Subcutaneous abdominal adipose tissue (tissue), 5 donors: ENCODE measurements around the gene SNPH.

Experiments used
- H3K27ac ChIP-seq: one replicate; pipeline ENCODE4 v1.7.0; 2013; ENCODE audit warnings: low read depth, mild to moderate bottlenecking, inconsistent platforms, low read length, moderate library complexity
- H3K27me3 ChIP-seq, 5 donors: one replicate each; pipeline ENCODE4 v1.7.0; 2013; ENCODE audit warnings: low read length in 5 of 5, inconsistent platforms in 1 of 5; ENCODE audit not compliant: control insufficient read depth in 5 of 5, insufficient read depth in 4 of 5
- H3K36me3 ChIP-seq, 5 donors: one replicate each; pipeline ENCODE4 v1.7.0; 2013; ENCODE audit warnings: low read length in 5 of 5; ENCODE audit not compliant: control insufficient read depth in 5 of 5, insufficient read depth in 5 of 5
- H3K4me1 ChIP-seq, 5 donors: one replicate each; pipeline ENCODE4 v1.7.0; 2013; ENCODE audit warnings: low read length in 5 of 5, mild to moderate bottlenecking in 3 of 5, moderate library complexity in 1 of 5; ENCODE audit not compliant: control insufficient read depth in 5 of 5, insufficient read depth in 5 of 5
- H3K4me3 ChIP-seq, 5 donors: one replicate each; pipeline ENCODE4 v1.7.0; 2013; ENCODE audit warnings: low read length in 5 of 5, low read depth in 1 of 5
- H3K9ac ChIP-seq, 5 donors: one replicate each; pipeline ENCODE4 v1.7.0; 2013; ENCODE audit warnings: low read length in 5 of 5, mild to moderate bottlenecking in 4 of 5, moderate library complexity in 3 of 5
- H3K9me3 ChIP-seq, 5 donors: one replicate each; pipeline ENCODE4 v1.7.0; 2013; ENCODE audit warnings: low read length in 5 of 5; ENCODE audit not compliant: control insufficient read depth in 5 of 5
- donor health status: healthy.
- donor health status: healthy.
- donor health status: healthy.
- donor health status: healthy.
- donor health status: healthy.

Gene SNPH

GRCh38 chr20:1328680-1329330 lies 62.7 kb downstream of the SNPH start, which contains the start of gene SDCBP2:
Gene SDCBP2 (minus strand): TSS chr20:1329139. CDS start chr20:1320416, 8,723 bp downstream.
- H3K36me3 ChIP-seq = peaks cover 0 to 7% (median 3%) of the 10 kb centered on the region in 5 donors
- peak within 1 kb of the TSS in 1 of 5 donors; percentile 6 for H3K4me3 ChIP-seq
- H3K27me3 ChIP-seq = peaks cover 0 to 3% (median 0%) of the 10 kb centered on the region in 5 donors
- H3K9ac ChIP-seq = peak within 1 kb of the TSS; percentile 60 to 99 (median 68)
- no peaks in the 10 kb centered on the region for H3K9me3 ChIP-seq
- H3K4me1 ChIP-seq = peaks cover 34 to 87% (median 64%) of the 10 kb centered on the region in 5 donors
- H3K27ac ChIP-seq = peak within 1 kb of the TSS; percentile 100

- H3K27me3 ChIP-seq = peaks cover 0 to 3% (median 0%) of the 10 kb centered on the region in 5 donors
- H3K27ac ChIP-seq = peak overlapping the region; percentile 100
- H3K36me3 ChIP-seq = peaks cover 0 to 8% (median 3%) of the 10 kb centered on the region in 5 donors
- peak overlapping the region in 1 of 5 donors; percentile 36 for H3K4me3 ChIP-seq
- no peaks in the 10 kb centered on the region for H3K9me3 ChIP-seq
- peak overlapping the region; percentile 32 to 84 (median 45) for H3K9ac ChIP-seq
- peaks cover 31 to 85% (median 53%) of the 10 kb centered on the region in 5 donors for H3K4me1 ChIP-seq
Measured at GRCh38 chr20:1330075-1330830, 64.2 kb downstream of the SNPH start.

GRCh38 chr20:1331101-1331500 lies 65.0 kb downstream of the SNPH start:
- no peaks in the 10 kb centered on the region for H3K27me3 ChIP-seq
- H3K4me1 ChIP-seq = peaks cover 25 to 87% (median 51%) of the 10 kb centered on the region in 5 donors
- peak overlapping the region; percentile 100 for H3K27ac ChIP-seq
- H3K4me3 ChIP-seq = no peak overlapping the region
- H3K9ac ChIP-seq = peak overlapping the region in 2 of 5 donors; percentile 22 to 84
- peaks cover 0 to 8% (median 3%) of the 10 kb centered on the region in 5 donors for H3K36me3 ChIP-seq
- no peaks in the 10 kb centered on the region for H3K9me3 ChIP-seq

- Histone ChIP-seq H3K27ac (peak overlapping the region; percentile 100), H3K27me3 (no peaks in the 10 kb centered on the region), H3K36me3 (peaks cover 0 to 8% (median 3%) of the 10 kb centered on the region in 5 donors), H3K9ac (no peak overlapping the region), H3K4me3 (no peak overlapping the region), H3K9me3 (no peaks in the 10 kb centered on the region), H3K4me1 (peaks cover 20 to 87% (median 51%) of the 10 kb centered on the region in 5 donors)
Measured at GRCh38 chr20:1331801-1332453, 65.8 kb downstream of the SNPH start.

- Histone ChIP-seq H3K27ac (peak overlapping the region; percentile 100), H3K4me3 (no peak overlapping the region), H3K36me3 (peaks cover 0 to 8% (median 3%) of the 10 kb centered on the region in 5 donors), H3K9me3 (no peaks in the 10 kb centered on the region), H3K9ac (no peak overlapping the region), H3K27me3 (no peaks in the 10 kb centered on the region), H3K4me1 (peaks cover 11 to 87% (median 51%) of the 10 kb centered on the region in 5 donors)
Measured at GRCh38 chr20:1332749-1333300, 66.7 kb downstream of the SNPH start.

GRCh38 chr20:1333462-1334369 lies 67.6 kb downstream of the SNPH start:
- Histone ChIP-seq H3K9ac (no peak overlapping the region), H3K27me3 (no peaks in the 10 kb centered on the region), H3K9me3 (no peaks in the 10 kb centered on the region), H3K36me3 (peaks cover 0 to 8% (median 3%) of the 10 kb centered on the region in 5 donors), H3K4me3 (no peak overlapping the region), H3K4me1 (peaks cover 10 to 87% (median 47%) of the 10 kb centered on the region in 5 donors), H3K27ac (no peak overlapping the region)

GRCh38 chr20:1334370-1334731 lies 68.3 kb downstream of the SNPH start:
- Histone ChIP-seq H3K36me3 (peaks cover 0 to 8% (median 3%) of the 10 kb centered on the region in 5 donors), H3K4me1 (peaks cover 10 to 84% (median 43%) of the 10 kb centered on the region in 5 donors), H3K9ac (no peak overlapping the region), H3K4me3 (no peak overlapping the region), H3K27ac (no peak overlapping the region), H3K27me3 (no peaks in the 10 kb centered on the region), H3K9me3 (no peaks in the 10 kb centered on the region)

GRCh38 chr20:1334761-1335160 lies 68.7 kb downstream of the SNPH start:
- no peaks in the 10 kb centered on the region for H3K27me3 ChIP-seq
- H3K9ac ChIP-seq = no peak overlapping the region
- no peak overlapping the region for H3K4me3 ChIP-seq
- no peak overlapping the region for H3K27ac ChIP-seq
- no peaks in the 10 kb centered on the region for H3K9me3 ChIP-seq
- H3K4me1 ChIP-seq = peaks cover 10 to 80% (median 40%) of the 10 kb centered on the region in 5 donors
- H3K36me3 ChIP-seq = peaks cover 0 to 8% (median 3%) of the 10 kb centered on the region in 5 donors
